HG02938 (cell line): ENCODE measurements around the gene UQCC3.
"Not testable (repeated sequence)": the region's sequence is repeated elsewhere in the genome, so short reads cannot be mapped to it uniquely, and the experiment has no call there.

Experiments
- ATAC-seq: cut with Tn5 transposase; IDR thresholded peaks from one replicate; pipeline ENCODE4 v1.9.1; 2021; ENCODE audit warnings: mild to moderate bottlenecking, moderate library complexity; ENCODE audit not compliant: unreplicated experiment

UQCC3 gene

GRCh38 chr11:62694455-62695167 lies 23.1 kb downstream of the UQCC3 start:
- ATAC-seq: no peak

GRCh38 chr11:62702246-62702645 lies 30.8 kb downstream of the UQCC3 start:
- no peak for ATAC-seq

- not testable (repeated sequence) for ATAC-seq
Measured at GRCh38 chr11:62703921-62704320, 32.4 kb downstream of the UQCC3 start.

- no peak for ATAC-seq
Measured at GRCh38 chr11:62705413-62705812, 33.9 kb downstream of the UQCC3 start.

- ATAC-seq: peak; percentile 44
Measured at GRCh38 chr11:62705880-62706849, 34.7 kb downstream of the UQCC3 start.

GRCh38 chr11:62706850-62707247 lies 35.4 kb downstream of the UQCC3 start:
- ATAC-seq: no peak

- ATAC-seq: no peak
Measured at GRCh38 chr11:62707277-62707861, 35.9 kb downstream of the UQCC3 start, which contains the start of the genes BSCL2 and GNG3. Gene BSCL2 (minus strand): TSS chr11:62707424. CDS start chr11:62707195, 229 bp downstream. Gene GNG3 (plus strand): TSS chr11:62707676. CDS start chr11:62708296, 620 bp downstream.

- ATAC-seq: no peak
Measured at GRCh38 chr11:62708392-62708791, 36.9 kb downstream of the UQCC3 start.

GRCh38 chr11:62708793-62709192 lies 37.3 kb downstream of the UQCC3 start:
- no peak for ATAC-seq

- peak; percentile 65 for ATAC-seq
Measured at GRCh38 chr11:62709247-62710000, 38.0 kb downstream of the UQCC3 start.

GRCh38 chr11:62710001-62710345 lies 38.5 kb downstream of the UQCC3 start:
- no peak for ATAC-seq

GRCh38 chr11:62712276-62712812 lies 40.9 kb downstream of the UQCC3 start:
- ATAC-seq: no peak

- ATAC-seq: no peak
Measured at GRCh38 chr11:62712861-62713260, 41.4 kb downstream of the UQCC3 start.

GRCh38 chr11:62713343-62713742 lies 41.9 kb downstream of the UQCC3 start:
- no peak for ATAC-seq

- no peak for ATAC-seq
Measured at GRCh38 chr11:62715150-62716130, 44.0 kb downstream of the UQCC3 start.

- ATAC-seq: no peak
Measured at GRCh38 chr11:62716206-62716605, 44.7 kb downstream of the UQCC3 start.

- ATAC-seq: no peak
Measured at GRCh38 chr11:62716816-62717215, 45.3 kb downstream of the UQCC3 start.

- ATAC-seq: no peak
Measured at GRCh38 chr11:62719302-62719978, 48.0 kb downstream of the UQCC3 start.

GRCh38 chr11:62721994-62722393 lies 50.5 kb downstream of the UQCC3 start:
- no peak for ATAC-seq
